MM.1S (cell line): Measurements from ENCODE around the gene CPNE7.

Experiments
- DNase-seq: peaks from one replicate; pipeline ENCODE4 v3.0.0-alpha.2; 2015
- H2AFZ ChIP-seq: fragments of 300-600 bp; sonication (generic); 2 replicates; pipeline ENCODE4 v1.6.0; 2016; ENCODE audit warnings: antibody characterized with exemption, low read length
- H3F3A ChIP-seq: fragments of 300-600 bp; sonication (generic); 2 replicates; pipeline ENCODE4 v1.6.1; 2016; ENCODE audit warnings: mild to moderate bottlenecking, antibody characterized with exemption, low read length, moderate library complexity, mixed read lengths; ENCODE audit not compliant: insufficient read depth
- H3K27ac ChIP-seq: fragments of 300-600 bp; sonication (generic); 2 replicates; pipeline ENCODE4 v1.5.1; 2016; ENCODE audit warnings: mild to moderate bottlenecking, low read length
- H3K27me3 ChIP-seq: fragments of 300-600 bp; sonication (generic); replicated peaks from 2 replicates; pipeline ENCODE4 v1.6.0; 2016; ENCODE audit warnings: low read length; ENCODE audit not compliant: insufficient read depth
- H3K36me3 ChIP-seq: fragments of 300-600 bp; sonication (generic); replicated peaks from 2 replicates; pipeline ENCODE4 v1.6.1; 2016; ENCODE audit warnings: mild to moderate bottlenecking, low read length, mixed read lengths; ENCODE audit not compliant: insufficient read depth
- H3K4me1 ChIP-seq: fragments of 300-600 bp; sonication (generic); 2 replicates; pipeline ENCODE4 v1.6.1; 2016; ENCODE audit warnings: low read length, mixed read lengths
- H3K4me2 ChIP-seq: fragments of 300-600 bp; sonication (generic); 2 replicates; pipeline ENCODE4 v1.6.0; 2016; ENCODE audit warnings: low read depth, low read length
- H3K4me3 ChIP-seq: fragments of 300-600 bp; sonication (generic); 2 replicates; pipeline ENCODE4 v1.5.1; 2016; ENCODE audit warnings: low read length, mixed read lengths
- H3K79me2 ChIP-seq: fragments of 300-600 bp; sonication (generic); 2 replicates; pipeline ENCODE4 v1.6.1; 2016; ENCODE audit warnings: mixed run types, low read length, mixed read lengths
- H3K9ac ChIP-seq: fragments of 300-600 bp; sonication (generic); 2 replicates; pipeline ENCODE4 v1.6.1; 2016; ENCODE audit warnings: low read length, mixed read lengths
- H3K9me2 ChIP-seq: fragments of 300-600 bp; sonication (generic); replicated peaks from 2 replicates; pipeline ENCODE4 v1.6.1; 2016; ENCODE audit warnings: mild to moderate bottlenecking, low read length, mixed read lengths; ENCODE audit not compliant: insufficient read depth
- H3K9me3 ChIP-seq: fragments of 300-600 bp; sonication (generic); replicated peaks from 2 replicates; pipeline ENCODE4 v1.6.1; 2016; ENCODE audit warnings: mild to moderate bottlenecking, low read length, mixed read lengths; ENCODE audit not compliant: insufficient read depth
- H4K20me1 ChIP-seq: fragments of 300-600 bp; sonication (generic); 2 replicates; pipeline ENCODE4 v1.6.1; 2016; ENCODE audit warnings: mild to moderate bottlenecking, low read length, moderate library complexity, mixed read lengths; ENCODE audit not compliant: insufficient read depth
- EZH2 ChIP-seq: fragments of 300-600 bp; sonication (generic); optimal IDR thresholded peaks from 2 replicates; pipeline ENCODE3; 2017; ENCODE audit warnings: low read depth, mild to moderate bottlenecking, antibody characterized with exemption, low read length, mixed read lengths
- EZH2phosphoT487 ChIP-seq: fragments of 300-600 bp; sonication (generic); IDR thresholded peaks from 2 replicates; pipeline ENCODE4 v1.6.1; 2018; ENCODE audit warnings: antibody characterized with exemption, low read length
- TF ChIP-seq, protein P1 (sequence below): fragments of 300-600 bp; sonication (generic); IDR thresholded peaks from 2 replicates; pipeline ENCODE4 v1.5.1; 2016; ENCODE audit warnings: antibody characterized with exemption, low read length, mixed read lengths

Gene CPNE7

DNA sequence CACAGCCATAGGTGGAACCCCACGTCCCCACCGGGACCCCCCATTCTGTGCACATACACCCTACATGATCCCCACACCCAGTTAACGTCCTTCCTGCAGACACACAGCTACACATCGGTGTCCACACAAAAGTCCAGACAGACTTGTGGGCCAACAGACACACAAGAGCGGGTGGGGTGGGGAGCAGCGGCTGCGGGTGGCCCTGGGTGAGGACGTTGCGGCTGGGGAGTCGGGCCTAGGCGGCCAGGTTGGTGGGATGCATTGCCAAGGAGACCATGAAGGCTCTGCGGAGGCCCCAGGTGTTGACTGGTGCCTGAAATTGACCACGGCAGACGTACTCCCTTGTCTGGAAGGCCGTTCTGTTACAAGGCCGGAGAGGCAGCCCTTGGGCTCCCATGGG, 29.2 kb downstream of the CPNE7 start:
- no peaks in the 10 kb centered on the region for H3K9me3 ChIP-seq
- no peaks in the 10 kb centered on the region for H3K79me2 ChIP-seq
- no peak overlapping the region for H2AFZ ChIP-seq
- no peak overlapping the region for H3K4me3 ChIP-seq
- no peaks in the 10 kb centered on the region for H3F3A ChIP-seq
- no peaks in the 10 kb centered on the region for H4K20me1 ChIP-seq
- no peak overlapping the region for H3K4me2 ChIP-seq
- H3K27ac ChIP-seq: no peak overlapping the region
- H3K9me2 ChIP-seq: no peaks in the 10 kb centered on the region
- no peaks in the 10 kb centered on the region for H3K27me3 ChIP-seq
- H3K36me3 ChIP-seq: no peaks in the 10 kb centered on the region
- TF ChIP-seq EZH2 (no peak), EZH2phosphoT487 (no peak)
- TF ChIP-seq, protein P1, sequence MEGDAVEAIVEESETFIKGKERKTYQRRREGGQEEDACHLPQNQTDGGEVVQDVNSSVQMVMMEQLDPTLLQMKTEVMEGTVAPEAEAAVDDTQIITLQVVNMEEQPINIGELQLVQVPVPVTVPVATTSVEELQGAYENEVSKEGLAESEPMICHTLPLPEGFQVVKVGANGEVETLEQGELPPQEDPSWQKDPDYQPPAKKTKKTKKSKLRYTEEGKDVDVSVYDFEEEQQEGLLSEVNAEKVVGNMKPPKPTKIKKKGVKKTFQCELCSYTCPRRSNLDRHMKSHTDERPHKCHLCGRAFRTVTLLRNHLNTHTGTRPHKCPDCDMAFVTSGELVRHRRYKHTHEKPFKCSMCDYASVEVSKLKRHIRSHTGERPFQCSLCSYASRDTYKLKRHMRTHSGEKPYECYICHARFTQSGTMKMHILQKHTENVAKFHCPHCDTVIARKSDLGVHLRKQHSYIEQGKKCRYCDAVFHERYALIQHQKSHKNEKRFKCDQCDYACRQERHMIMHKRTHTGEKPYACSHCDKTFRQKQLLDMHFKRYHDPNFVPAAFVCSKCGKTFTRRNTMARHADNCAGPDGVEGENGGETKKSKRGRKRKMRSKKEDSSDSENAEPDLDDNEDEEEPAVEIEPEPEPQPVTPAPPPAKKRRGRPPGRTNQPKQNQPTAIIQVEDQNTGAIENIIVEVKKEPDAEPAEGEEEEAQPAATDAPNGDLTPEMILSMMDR: no peak
- DNase-seq: no peak
- H3K4me1 ChIP-seq: no peaks in the 10 kb centered on the region
- H3K9ac ChIP-seq: no peak overlapping the region

DNA sequence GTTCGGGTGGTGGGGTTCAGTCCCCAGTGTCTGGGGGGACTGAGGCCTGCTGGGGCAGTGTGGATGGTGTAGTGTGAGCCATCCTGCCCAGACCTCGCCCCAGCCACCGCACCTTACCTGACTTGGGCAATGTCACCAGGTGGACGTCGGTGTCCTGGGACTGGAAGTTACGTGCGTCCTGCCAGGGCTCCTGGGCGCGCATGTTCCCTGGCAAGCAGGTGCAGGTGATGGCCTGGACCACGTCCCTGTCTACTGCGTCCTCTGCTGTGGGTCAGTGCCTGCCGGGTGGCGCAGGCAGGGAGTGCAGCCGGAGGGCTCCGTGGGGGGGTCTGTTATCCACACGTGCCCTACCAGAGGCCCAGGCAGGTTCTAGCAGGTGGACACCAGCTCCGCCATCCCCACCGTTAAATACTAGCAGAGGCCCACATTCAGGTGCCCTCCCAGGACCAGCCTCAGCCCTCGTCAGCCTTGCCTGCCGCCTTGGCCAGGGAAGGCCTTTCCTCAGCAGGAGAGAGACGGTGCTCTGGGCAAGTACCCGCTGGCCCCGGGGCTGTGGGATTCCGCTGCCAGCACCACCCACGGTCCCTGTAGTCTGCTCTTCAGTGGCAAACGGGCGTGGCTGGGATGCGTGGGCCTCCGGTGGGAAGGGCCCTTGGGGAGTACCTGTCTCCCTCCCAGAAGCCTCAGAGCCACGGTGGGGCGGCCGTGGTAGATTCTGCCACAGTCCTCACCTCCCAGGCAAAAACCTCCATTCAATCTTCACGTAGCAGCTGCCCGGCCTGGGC, 29.8 kb downstream of the CPNE7 start:
- Histone ChIP-seq H3K36me3 (no peaks in the 10 kb centered on the region), H3K27me3 (no peaks in the 10 kb centered on the region), H2AFZ (no peak overlapping the region), H3K9ac (no peak overlapping the region), H3K79me2 (no peaks in the 10 kb centered on the region), H3K4me3 (no peak overlapping the region), H3F3A (no peaks in the 10 kb centered on the region), H3K4me2 (no peak overlapping the region), H3K4me1 (no peaks in the 10 kb centered on the region), H3K9me2 (no peaks in the 10 kb centered on the region), H3K9me3 (no peaks in the 10 kb centered on the region), H4K20me1 (no peaks in the 10 kb centered on the region), H3K27ac (no peak overlapping the region)
- no peak for TF ChIP-seq EZH2
- TF ChIP-seq EZH2phosphoT487: no peak
- TF ChIP-seq, protein P1: no peak
- DNase-seq: no peak

DNA sequence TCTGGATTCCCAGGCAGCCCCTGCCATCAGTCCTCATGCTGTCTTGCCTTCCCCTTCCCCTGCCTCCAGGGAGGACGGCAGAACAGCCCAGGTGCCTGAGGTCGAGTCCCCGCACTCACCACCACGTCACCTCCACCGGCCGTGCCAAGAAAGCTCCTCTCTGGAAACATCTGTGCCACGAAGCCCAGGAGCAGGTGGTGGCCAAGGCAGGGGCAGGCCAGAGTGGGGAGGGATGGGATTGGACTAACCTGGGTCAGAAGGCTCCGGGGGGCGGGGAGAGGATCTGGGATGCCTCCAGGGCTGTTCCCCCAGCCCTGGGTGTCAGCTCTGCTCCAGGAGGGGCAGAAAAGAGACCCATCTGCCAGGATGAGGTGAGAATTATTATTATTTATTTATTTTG, 30.4 kb downstream of the CPNE7 start:
- Histone ChIP-seq H2AFZ (no peak overlapping the region), H3K36me3 (no peaks in the 10 kb centered on the region), H3K9me3 (no peaks in the 10 kb centered on the region), H3K9me2 (no peaks in the 10 kb centered on the region), H3K4me2 (no peak overlapping the region), H4K20me1 (no peaks in the 10 kb centered on the region), H3K4me1 (no peaks in the 10 kb centered on the region), H3K9ac (no peak overlapping the region), H3K27ac (no peak overlapping the region), H3F3A (no peaks in the 10 kb centered on the region), H3K4me3 (no peak overlapping the region), H3K79me2 (no peaks in the 10 kb centered on the region), H3K27me3 (no peaks in the 10 kb centered on the region)
- DNase-seq: no peak
- TF ChIP-seq EZH2: no peak
- TF ChIP-seq EZH2phosphoT487: no peak
- TF ChIP-seq, protein P1: no peak
